SJCRH30 (cell line): Measurements from ENCODE around the gene PLAC9. TPM values are rescaled to one million over a fixed set of nuclear protein-coding genes. Genes with fewer than 3 reads are reported as not detected.
A peak's percentile ranks its signal among the peaks of the same experiment; 100 is the strongest.

Source experiments
- DNase-seq, 2 experiments: peaks; one replicate each; pipeline ENCODE4 v3.0.0-alpha.2; 2015 to 2020
- H3K27ac ChIP-seq: fragments of 250-450 bp; sonication (Bioruptor Pico); 2 replicates; pipeline ENCODE4 v1.5.1; 2020; ENCODE audit warnings: mild to moderate bottlenecking, moderate library complexity
- H3K27me3 ChIP-seq: fragments of 250-450 bp; sonication (Bioruptor Pico); 2 replicates; pipeline ENCODE4 v1.5.1; 2020; ENCODE audit warnings: mild to moderate bottlenecking, moderate library complexity
- H3K36me3 ChIP-seq: fragments of 250-450 bp; sonication (Bioruptor Pico); 2 replicates; pipeline ENCODE4 v1.5.1; 2020; ENCODE audit warnings: mild to moderate bottlenecking, moderate library complexity
- H3K4me1 ChIP-seq: fragments of 250-450 bp; sonication (Bioruptor Pico); 2 replicates; pipeline ENCODE4 v1.5.1; 2020; ENCODE audit warnings: mild to moderate bottlenecking, moderate library complexity
- H3K4me3 ChIP-seq: fragments of 250-450 bp; sonication (Bioruptor Pico); 2 replicates; pipeline ENCODE4 v1.5.1; 2020; ENCODE audit warnings: mild to moderate bottlenecking, moderate library complexity
- H3K9me3 ChIP-seq: fragments of 250-450 bp; sonication (Bioruptor Pico); replicated peaks from 2 replicates; pipeline ENCODE4 v1.5.1; 2020; ENCODE audit warnings: mild to moderate bottlenecking, moderate library complexity
- total RNA-seq: library from RNA; depleted of rRNA; stranded (reverse); fragments of >200 nt; shearing (Covaris generic); gene quantifications from 2 replicates; pipeline ENCODE4 v1.2.3, GENCODE V29; 2014; rRNA removed

The PLAC9 gene
- total RNA-seq, 1 experiment from 2014 or later = 4.7 TPM

DNA sequence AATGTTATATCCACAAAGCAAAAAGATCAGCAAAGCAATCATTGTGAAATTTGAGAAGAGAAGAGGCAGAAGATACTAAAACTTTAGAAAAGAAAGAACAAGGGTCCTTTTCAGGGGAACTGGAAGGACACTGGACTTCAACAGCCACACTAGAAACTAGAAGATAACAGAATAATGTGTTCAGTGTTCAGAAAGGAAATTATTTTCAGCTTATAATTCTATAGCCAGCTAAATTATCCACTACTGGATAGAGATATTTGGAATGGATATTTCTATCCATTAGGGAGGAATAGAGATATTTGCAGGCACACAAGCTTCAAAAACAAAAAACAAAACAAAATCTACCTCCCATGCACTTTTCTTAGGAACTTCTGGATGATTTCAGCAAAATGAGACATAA lies 60.0 kb downstream of the PLAC9 start:
- Histone ChIP-seq H3K4me3 (no peak overlapping the region), H3K27me3 (no peaks in the 10 kb centered on the region), H3K4me1 (peaks cover 29% of the 10 kb centered on the region), H3K36me3 (no peaks in the 10 kb centered on the region), H3K9me3 (no peaks in the 10 kb centered on the region; the same call in 1 of the 2 replicates), H3K27ac (no peak overlapping the region)
- DNase-seq = no peak

DNA sequence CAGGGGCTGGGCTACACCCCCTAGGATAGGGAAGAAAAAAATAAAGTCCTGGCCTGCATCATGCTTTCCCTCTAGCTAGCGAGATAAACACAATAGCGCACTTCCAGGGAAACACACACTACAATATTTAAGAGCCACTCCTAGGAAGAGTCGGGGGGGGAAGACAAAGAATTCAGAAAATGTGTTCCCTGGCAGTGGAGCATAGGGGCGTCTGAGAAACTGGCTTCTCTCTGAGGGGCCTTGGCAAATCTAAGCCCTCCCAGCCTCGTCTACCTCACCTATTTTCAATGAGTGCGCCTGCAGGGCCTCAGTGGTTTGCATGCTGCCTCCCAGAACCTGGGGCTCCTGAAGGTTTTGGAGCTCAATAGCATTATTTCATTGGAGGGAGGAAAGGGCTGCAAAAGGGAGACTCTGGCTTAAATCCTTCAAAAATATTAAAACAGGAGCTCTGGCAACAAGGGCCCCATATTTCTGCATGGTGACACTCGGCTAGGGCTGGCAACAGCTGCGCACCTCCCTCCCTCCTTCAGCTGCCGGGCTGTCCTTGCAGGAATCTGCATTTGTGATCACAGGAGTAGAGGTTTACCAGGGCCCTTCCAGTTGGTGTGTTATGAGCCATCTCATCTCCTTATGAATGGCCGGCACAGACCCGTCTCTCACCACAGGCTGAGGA lies 62.0 kb downstream of the PLAC9 start:
- H3K27me3 ChIP-seq = no peaks in the 10 kb centered on the region
- peaks cover 29% of the 10 kb centered on the region for H3K4me1 ChIP-seq
- no peaks in the 10 kb centered on the region for H3K36me3 ChIP-seq
- no peak overlapping the region for H3K4me3 ChIP-seq
- H3K27ac ChIP-seq = peak overlapping the region; percentile 34; the same call in 1 of the 2 replicates
- peak; percentile 60 to 69 for DNase-seq
- H3K9me3 ChIP-seq = no peaks in the 10 kb centered on the region; the same call in 1 of the 2 replicates

Other genes starting within 250 kb of the PLAC9 start
- gene SFTPD, start 183.6 kb upstream of the PLAC9 start, total RNA-seq = 0.22 TPM in 1 of 2 replicates, not detected in the other
- 11.1 and 12.7 TPM in 2 replicates for gene TMEM254, start 54.1 kb upstream of the PLAC9 start, total RNA-seq
- 36.2 and 39.5 TPM in 2 replicates for gene ANXA11, start 72.8 kb downstream of the PLAC9 start, total RNA-seq
- 0.15 TPM in 1 of 2 replicates, not detected in the other for gene MAT1A, start 156.9 kb downstream of the PLAC9 start, total RNA-seq
- not detected in 2 replicates for gene DYDC1, start 224.0 kb downstream of the PLAC9 start, total RNA-seq
- 0.13 TPM in 1 of 2 replicates, not detected in the other for gene DYDC2, start 224.1 kb downstream of the PLAC9 start, total RNA-seq